Ureter (tissue), 1 donor: Measurements from ENCODE around the gene INHBE. TPM values are rescaled to one million over a fixed set of nuclear protein-coding genes. Genes with fewer than 3 reads are reported as not detected.
"Not testable (repeated sequence)": the region's sequence is repeated elsewhere in the genome, so short reads cannot be mapped to it uniquely, and the experiment has no call there.

Experiments used
- DNase-seq: peaks from one replicate; pipeline ENCODE4 v3.0.0-alpha.2; 2020; ENCODE audit warnings: low spot score
- total RNA-seq: library from RNA; stranded (reverse); gene quantifications from one replicate; pipeline ENCODE4 v1.2.4, GENCODE V29; 2023
- donor health status: DM: yes; HTN: yes; CAD: no.

INHBE gene
- total RNA-seq, 1 donor from 2014 or later: 0.23 TPM

- not testable (repeated sequence) for DNase-seq
Observed at GRCh38 chr12:57441393-57441792, 13.7 kb upstream of the INHBE start.

- no peak for DNase-seq
Observed at GRCh38 chr12:57441846-57442427, 13.2 kb upstream of the INHBE start.

GRCh38 chr12:57444337-57444736, 10.8 kb upstream of the INHBE start:
- not testable (repeated sequence) for DNase-seq

GRCh38 chr12:57444744-57445143, 10.4 kb upstream of the INHBE start:
- no peak for DNase-seq

GRCh38 chr12:57446292-57446960, 8.7 kb upstream of the INHBE start:
- no peak for DNase-seq

- no peak for DNase-seq
Observed at GRCh38 chr12:57448669-57449068, 6.4 kb upstream of the INHBE start.

- no peak for DNase-seq
Observed at GRCh38 chr12:57449375-57449774, 5.7 kb upstream of the INHBE start.

GRCh38 chr12:57450057-57450456, 5.0 kb upstream of the INHBE start:
- DNase-seq: no peak

GRCh38 chr12:57451233-57451778, 3.8 kb upstream of the INHBE start:
- DNase-seq: no peak

GRCh38 chr12:57452181-57452936, 2.7 kb upstream of the INHBE start:
- no peak for DNase-seq

GRCh38 chr12:57452937-57453509, 2.1 kb upstream of the INHBE start:
- peak; percentile 79 for DNase-seq

GRCh38 chr12:57454213-57454565, 918 bp upstream of the INHBE start:
- no peak for DNase-seq

- DNase-seq: no peak
Observed at GRCh38 chr12:57455374-57456144, 452 bp downstream of the INHBE start.

- no peak for DNase-seq
Observed at GRCh38 chr12:57456145-57456700, 1.1 kb downstream of the INHBE start.

- DNase-seq: no peak
Observed at GRCh38 chr12:57456737-57457490, 1.8 kb downstream of the INHBE start.

GRCh38 chr12:57458665-57459054, 3.6 kb downstream of the INHBE start:
- no peak for DNase-seq

- peak; percentile 94 for DNase-seq
Observed at GRCh38 chr12:57459055-57459749, 4.1 kb downstream of the INHBE start.

GRCh38 chr12:57459750-57460467, 4.8 kb downstream of the INHBE start, which contains the start of gene GLI1:
GLI1 (plus strand) TSS chr12:57459785; CDS start chr12:57463692, 3,907 bp downstream.
- DNase-seq: peak; percentile 73

GRCh38 chr12:57460468-57460784, 5.3 kb downstream of the INHBE start:
- DNase-seq: no peak
